Stimulated activated CD8-positive, alpha-beta memory T cell treated with anti-CD3 and anti-CD28 coated beads, Interleukin-2, amount 100 ng/mL, for 1 hour (primary cell): Measurements from ENCODE around the gene LONP1.

Source experiments
- DNase-seq, 2 donors: peaks; one replicate each; pipeline ENCODE4 v3.0.0-alpha.2; 2020; ENCODE audit warnings: low read depth in 2 of 2

Gene LONP1

GRCh38 chr19:5648464-5648863 lies 71.5 kb downstream of the LONP1 start:
- DNase-seq: no peak

DNA sequence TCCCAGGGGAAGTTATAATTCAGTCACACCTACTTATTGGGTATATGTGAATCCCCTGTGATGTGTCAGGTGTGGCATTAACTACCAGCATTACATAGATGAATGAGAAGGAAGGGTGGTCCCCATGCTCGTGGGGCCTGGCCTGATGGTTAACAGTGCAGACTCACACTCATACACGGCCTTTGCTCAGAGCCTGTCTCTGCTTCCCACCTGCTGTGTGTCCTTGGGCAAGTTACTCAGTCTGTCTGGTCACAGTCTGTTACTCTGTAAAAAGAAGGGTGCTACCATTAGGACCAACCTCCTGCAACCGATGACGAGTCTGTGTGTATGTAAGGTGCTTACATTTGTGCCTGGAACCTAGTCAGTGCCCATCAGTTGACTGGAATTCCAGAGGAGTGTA lies 73.2 kb downstream of the LONP1 start:
- no peak for DNase-seq

DNA sequence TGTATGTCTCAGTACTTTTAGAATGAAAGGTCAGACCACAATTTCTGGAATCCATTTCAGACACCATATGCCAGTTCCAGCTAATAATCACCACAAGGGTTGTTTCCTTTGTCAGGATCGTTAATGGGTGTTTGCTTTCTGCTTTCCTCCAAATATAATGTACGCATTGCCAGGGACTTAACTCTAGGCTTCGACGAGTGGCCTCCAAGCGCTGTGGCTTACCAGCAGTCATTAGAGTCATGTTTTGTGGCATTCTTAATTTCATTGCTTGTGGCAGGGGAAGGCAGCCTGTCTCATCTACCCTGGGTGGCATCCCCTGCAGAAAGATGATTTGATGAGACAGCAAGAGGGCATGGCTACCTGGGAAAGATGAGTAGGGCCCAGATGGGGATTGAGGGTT lies 74.5 kb downstream of the LONP1 start:
- DNase-seq: no peak

GRCh38 chr19:5644037-5644436 lies 75.9 kb downstream of the LONP1 start:
- DNase-seq: no peak

DNA sequence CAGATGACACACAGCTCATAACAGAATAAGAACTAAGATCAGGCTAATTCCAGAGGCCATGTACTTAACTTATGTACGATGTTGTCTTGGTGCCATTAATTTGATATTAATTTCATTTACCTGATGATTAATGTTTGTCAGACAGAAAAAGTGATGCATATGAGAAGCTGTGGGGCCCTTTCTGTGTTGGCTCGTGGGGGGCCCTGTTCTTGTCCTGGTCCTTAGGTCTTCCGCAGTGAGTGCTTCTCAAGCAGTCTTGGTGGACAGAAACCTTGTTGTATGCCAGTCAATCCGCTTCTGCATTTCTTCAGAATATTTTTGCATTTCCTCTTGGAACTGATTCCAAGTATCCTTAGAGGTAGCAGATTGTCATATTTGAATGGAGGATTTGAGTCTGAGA lies 76.9 kb downstream of the LONP1 start:
- DNase-seq: no peak

DNA sequence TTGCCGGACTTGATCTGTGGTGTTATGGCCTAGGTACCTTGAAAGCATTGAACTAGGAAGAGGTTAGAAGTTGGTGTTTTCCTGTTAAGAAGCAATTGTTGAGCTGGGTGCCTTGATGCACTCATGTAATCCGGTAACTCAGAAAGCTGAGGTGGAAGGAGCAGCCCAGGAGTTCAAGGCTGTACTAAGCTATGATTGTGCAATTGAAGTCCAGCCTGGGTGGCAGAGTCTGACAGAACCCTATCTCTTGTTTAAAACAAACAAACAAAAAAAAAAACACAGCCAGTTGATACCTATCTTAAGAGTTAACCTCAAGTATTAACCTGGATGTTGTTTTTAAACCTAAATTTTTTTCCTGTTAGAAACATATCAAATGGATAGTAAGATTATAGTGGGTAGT lies 77.7 kb downstream of the LONP1 start:
- no peak for DNase-seq
